Ishikawa (cell line): ENCODE data around the gene SEC11C.

Experiments used
- CEBPB ChIP-seq: IDR thresholded peaks from 2 replicates; pipeline ENCODE4 v1.6.1; 2012
- CREB1 ChIP-seq: IDR thresholded peaks from 2 replicates; pipeline ENCODE4 v1.6.1; 2012; ENCODE audit warnings: low read depth
- EGR1 ChIP-seq: IDR thresholded peaks from 2 replicates; pipeline ENCODE4 v1.6.1; 2012
- EP300 ChIP-seq: IDR thresholded peaks from 2 replicates; pipeline ENCODE4 v1.6.1; 2012; ENCODE audit warnings: borderline replicate concordance
- FOXM1 ChIP-seq: IDR thresholded peaks from 2 replicates; pipeline ENCODE4 v1.6.1; 2012; ENCODE audit warnings: low read depth, borderline replicate concordance
- MAX ChIP-seq: IDR thresholded peaks from 2 replicates; pipeline ENCODE4 v1.6.1; 2012
- NFIC ChIP-seq: IDR thresholded peaks from 2 replicates; pipeline ENCODE4 v1.6.1; 2012
- RAD21 ChIP-seq: IDR thresholded peaks from 2 replicates; pipeline ENCODE4 v1.6.1; 2012; ENCODE audit warnings: low read depth
- TAF1 ChIP-seq: IDR thresholded peaks from 2 replicates; pipeline ENCODE4 v1.6.1; 2012; ENCODE audit warnings: low read depth, mild to moderate bottlenecking
- TCF12 ChIP-seq: IDR thresholded peaks from 2 replicates; pipeline ENCODE4 v1.6.1; 2012; ENCODE audit warnings: low read depth
- TEAD4 ChIP-seq: IDR thresholded peaks from 2 replicates; pipeline ENCODE4 v1.6.1; 2012
- USF1 ChIP-seq: IDR thresholded peaks from 2 replicates; pipeline ENCODE4 v1.6.1; 2012
- YY1 ChIP-seq: IDR thresholded peaks from 2 replicates; pipeline ENCODE4 v1.6.1; 2012; ENCODE audit warnings: low read depth
- ZBTB7A ChIP-seq: IDR thresholded peaks from 2 replicates; pipeline ENCODE4 v1.6.1; 2012; ENCODE audit warnings: low read depth
- TF ChIP-seq, protein P1 (sequence below): IDR thresholded peaks from 2 replicates; pipeline ENCODE4 v1.6.1; 2012; ENCODE audit warnings: low read depth, mild to moderate bottlenecking

SEC11C gene

DNA sequence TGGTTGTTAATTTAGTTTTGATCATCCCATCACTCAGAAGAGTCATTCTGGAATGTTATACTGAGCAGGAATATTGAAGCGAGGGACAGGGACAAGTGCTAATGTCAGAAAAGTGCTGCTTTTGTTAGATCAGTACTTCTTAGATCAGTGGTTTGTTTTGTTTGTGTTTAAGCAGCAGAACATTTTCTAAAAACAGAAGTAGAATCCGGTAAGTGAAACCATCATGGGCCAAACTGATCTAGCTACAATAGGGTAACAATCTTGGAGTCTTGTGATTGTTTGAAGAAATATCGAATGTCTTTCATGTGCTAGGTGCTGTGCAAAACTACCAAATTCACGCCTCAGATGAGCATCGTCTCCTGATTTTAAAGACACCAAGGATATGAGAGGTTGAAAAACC lies 45.1 kb upstream of the SEC11C start:
- no peak for TF ChIP-seq TAF1
- TF ChIP-seq EGR1: no peak
- TF ChIP-seq NFIC: no peak
- no peak for TF ChIP-seq YY1
- no peak for TF ChIP-seq FOXM1
- TF ChIP-seq, protein P1, sequence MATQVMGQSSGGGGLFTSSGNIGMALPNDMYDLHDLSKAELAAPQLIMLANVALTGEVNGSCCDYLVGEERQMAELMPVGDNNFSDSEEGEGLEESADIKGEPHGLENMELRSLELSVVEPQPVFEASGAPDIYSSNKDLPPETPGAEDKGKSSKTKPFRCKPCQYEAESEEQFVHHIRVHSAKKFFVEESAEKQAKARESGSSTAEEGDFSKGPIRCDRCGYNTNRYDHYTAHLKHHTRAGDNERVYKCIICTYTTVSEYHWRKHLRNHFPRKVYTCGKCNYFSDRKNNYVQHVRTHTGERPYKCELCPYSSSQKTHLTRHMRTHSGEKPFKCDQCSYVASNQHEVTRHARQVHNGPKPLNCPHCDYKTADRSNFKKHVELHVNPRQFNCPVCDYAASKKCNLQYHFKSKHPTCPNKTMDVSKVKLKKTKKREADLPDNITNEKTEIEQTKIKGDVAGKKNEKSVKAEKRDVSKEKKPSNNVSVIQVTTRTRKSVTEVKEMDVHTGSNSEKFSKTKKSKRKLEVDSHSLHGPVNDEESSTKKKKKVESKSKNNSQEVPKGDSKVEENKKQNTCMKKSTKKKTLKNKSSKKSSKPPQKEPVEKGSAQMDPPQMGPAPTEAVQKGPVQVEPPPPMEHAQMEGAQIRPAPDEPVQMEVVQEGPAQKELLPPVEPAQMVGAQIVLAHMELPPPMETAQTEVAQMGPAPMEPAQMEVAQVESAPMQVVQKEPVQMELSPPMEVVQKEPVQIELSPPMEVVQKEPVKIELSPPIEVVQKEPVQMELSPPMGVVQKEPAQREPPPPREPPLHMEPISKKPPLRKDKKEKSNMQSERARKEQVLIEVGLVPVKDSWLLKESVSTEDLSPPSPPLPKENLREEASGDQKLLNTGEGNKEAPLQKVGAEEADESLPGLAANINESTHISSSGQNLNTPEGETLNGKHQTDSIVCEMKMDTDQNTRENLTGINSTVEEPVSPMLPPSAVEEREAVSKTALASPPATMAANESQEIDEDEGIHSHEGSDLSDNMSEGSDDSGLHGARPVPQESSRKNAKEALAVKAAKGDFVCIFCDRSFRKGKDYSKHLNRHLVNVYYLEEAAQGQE: no peak
- no peak for TF ChIP-seq ZBTB7A
- TF ChIP-seq CEBPB: no peak
- TF ChIP-seq RAD21: no peak
- TF ChIP-seq CREB1: no peak
- no peak for TF ChIP-seq USF1
- TF ChIP-seq EP300: no peak
- TF ChIP-seq TEAD4: no peak
- no peak for TF ChIP-seq TCF12

GRCh38 chr18:59096098-59096789 lies 43.4 kb upstream of the SEC11C start:
- no peak for TF ChIP-seq TAF1
- no peak for TF ChIP-seq USF1
- no peak for TF ChIP-seq RAD21
- no peak for TF ChIP-seq FOXM1
- no peak for TF ChIP-seq EP300
- TF ChIP-seq MAX: no peak
- TF ChIP-seq NFIC: no peak
- no peak for TF ChIP-seq TEAD4
- no peak for TF ChIP-seq EGR1
- TF ChIP-seq ZBTB7A: no peak
- no peak for TF ChIP-seq CREB1
- TF ChIP-seq, protein P1: no peak

DNA sequence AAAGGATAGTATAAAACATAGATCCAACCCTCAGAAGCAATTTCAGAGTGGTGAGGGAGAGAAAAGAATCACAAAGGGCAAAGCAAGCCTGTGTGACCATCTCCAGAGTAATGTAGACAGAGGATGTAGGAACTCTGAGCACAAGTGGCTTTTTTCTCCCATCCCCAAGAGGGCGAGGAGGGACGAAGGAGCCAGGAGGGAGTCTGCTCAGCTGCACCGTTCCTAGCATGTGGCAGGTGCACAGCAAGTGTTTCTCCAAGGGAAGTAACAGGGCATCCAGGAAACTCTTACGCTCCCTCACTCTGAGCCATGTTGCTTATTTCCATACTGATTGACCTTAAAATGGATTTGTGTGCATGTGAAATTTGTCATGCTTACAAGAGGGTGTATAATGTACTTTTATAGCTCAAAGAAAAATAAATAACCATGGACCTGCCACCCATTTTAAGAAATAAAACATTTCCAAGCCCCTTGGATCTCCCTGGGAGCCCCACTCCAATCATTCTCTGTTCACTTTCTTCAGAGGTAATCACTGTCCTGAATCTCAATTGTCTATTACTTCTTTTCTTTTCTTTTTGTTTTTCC lies 37.8 kb upstream of the SEC11C start:
- TF ChIP-seq CREB1: no peak

DNA sequence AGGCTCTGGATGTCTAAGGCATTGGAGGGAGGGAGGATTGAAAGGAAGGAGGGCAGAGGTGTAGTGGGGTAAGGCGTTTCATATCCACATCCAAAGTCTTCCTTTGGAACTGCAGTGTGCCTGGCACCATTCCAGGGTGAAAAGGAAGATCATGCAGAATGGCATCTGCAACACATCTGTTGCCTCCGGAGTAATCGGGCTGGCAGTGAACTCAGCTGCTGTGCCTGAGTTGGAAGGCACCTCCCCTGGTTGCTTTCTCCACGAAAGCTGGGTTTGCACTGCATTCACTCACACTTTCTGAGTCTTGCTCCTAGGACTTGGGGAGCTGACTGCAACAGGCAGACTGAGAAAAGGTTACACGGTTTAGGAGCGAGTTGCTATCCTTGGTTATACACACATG lies 30.3 kb upstream of the SEC11C start:
- TF ChIP-seq, protein P1: no peak
- TF ChIP-seq RAD21 (no peak), ZBTB7A (no peak), MAX (no peak), TAF1 (no peak), YY1 (no peak), TCF12 (no peak), TEAD4 (no peak), NFIC (no peak), CEBPB (no peak), EP300 (no peak), EGR1 (no peak), USF1 (no peak), FOXM1 (no peak), CREB1 (no peak)
